ENCODE data around the gene PIBF1.

The PIBF1 gene

DNA sequence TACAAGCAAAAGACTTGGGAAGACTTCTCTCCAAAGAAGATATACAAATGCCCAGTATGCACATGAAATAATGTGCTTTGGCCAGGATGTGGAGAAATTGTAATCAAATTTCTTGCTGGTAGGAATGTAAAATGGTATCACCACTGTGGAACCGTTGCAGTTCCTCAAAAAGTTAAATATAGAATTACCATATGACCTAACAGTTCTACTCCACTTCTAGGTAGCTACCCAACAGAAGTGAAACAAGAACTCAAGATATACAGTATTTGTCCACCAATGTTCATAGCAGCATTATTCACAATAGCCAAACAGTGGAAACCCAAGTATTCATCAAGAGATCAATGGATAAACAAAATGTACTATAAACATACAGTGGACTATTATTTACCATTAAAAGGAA lies 181.8 kb downstream of the PIBF1 start:
- no peak overlapping the region for H2AFZ ChIP-seq (ENCODE audit: low read length, unreplicated experiment)
- H3K36me3 ChIP-seq (ENCODE audit: insufficient read depth, low read length): no peaks in the 10 kb centered on the region
- no peaks in the 10 kb centered on the region for H3K79me2 ChIP-seq (ENCODE audit: control insufficient read depth, insufficient read depth, low read length, unreplicated experiment)
- no peaks in the 10 kb centered on the region for H3K4me1 ChIP-seq (ENCODE audit: control insufficient read depth, insufficient read depth, low read length, unreplicated experiment)
- no peak overlapping the region for H3K4me3 ChIP-seq (ENCODE audit: low read depth, low read length)
- H3K27me3 ChIP-seq (ENCODE audit: insufficient read depth, low read length): no peaks in the 10 kb centered on the region
- no peak overlapping the region for H3K27ac ChIP-seq (ENCODE audit: low read depth, low read length)

- Histone ChIP-seq H3K4me1 (ENCODE audit: control insufficient read depth, insufficient read depth, low read length, unreplicated experiment) (no peaks in the 10 kb centered on the region), H3K27me3 (ENCODE audit: insufficient read depth, low read length) (no peaks in the 10 kb centered on the region), H3K79me2 (ENCODE audit: control insufficient read depth, insufficient read depth, low read length, unreplicated experiment) (no peaks in the 10 kb centered on the region), H2AFZ (ENCODE audit: low read length, unreplicated experiment) (no peak overlapping the region), H3K36me3 (ENCODE audit: insufficient read depth, low read length) (no peaks in the 10 kb centered on the region), H3K4me3 (ENCODE audit: low read depth, low read length) (no peak overlapping the region), H3K27ac (ENCODE audit: low read depth, low read length) (no peak overlapping the region)
Observed at GRCh38 chr13:72970301-72970880, 188.5 kb downstream of the PIBF1 start.

- Histone ChIP-seq H3K27ac (ENCODE audit: low read depth, low read length) (no peak overlapping the region), H3K27me3 (ENCODE audit: insufficient read depth, low read length) (no peaks in the 10 kb centered on the region), H3K4me1 (ENCODE audit: control insufficient read depth, insufficient read depth, low read length, unreplicated experiment) (no peaks in the 10 kb centered on the region), H3K4me3 (ENCODE audit: low read depth, low read length) (no peak overlapping the region), H3K79me2 (ENCODE audit: control insufficient read depth, insufficient read depth, low read length, unreplicated experiment) (no peaks in the 10 kb centered on the region), H3K36me3 (ENCODE audit: insufficient read depth, low read length) (no peaks in the 10 kb centered on the region), H2AFZ (ENCODE audit: low read length, unreplicated experiment) (no peak overlapping the region)
Observed at GRCh38 chr13:72970956-72971355, 189.0 kb downstream of the PIBF1 start.

GRCh38 chr13:72973234-72973633 lies 191.3 kb downstream of the PIBF1 start:
- Histone ChIP-seq H3K4me3 (ENCODE audit: low read depth, low read length) (no peak overlapping the region), H3K4me1 (ENCODE audit: control insufficient read depth, insufficient read depth, low read length, unreplicated experiment) (no peaks in the 10 kb centered on the region), H3K27me3 (ENCODE audit: insufficient read depth, low read length) (no peaks in the 10 kb centered on the region), H3K36me3 (ENCODE audit: insufficient read depth, low read length) (no peaks in the 10 kb centered on the region), H3K79me2 (ENCODE audit: control insufficient read depth, insufficient read depth, low read length, unreplicated experiment) (no peaks in the 10 kb centered on the region), H2AFZ (ENCODE audit: low read length, unreplicated experiment) (no peak overlapping the region), H3K27ac (ENCODE audit: low read depth, low read length) (no peak overlapping the region)

- H3K4me1 ChIP-seq (ENCODE audit: control insufficient read depth, insufficient read depth, low read length, unreplicated experiment): peaks cover 13% of the 10 kb centered on the region
Observed at GRCh38 chr13:72983085-72983768, 201.3 kb downstream of the PIBF1 start.

DNA sequence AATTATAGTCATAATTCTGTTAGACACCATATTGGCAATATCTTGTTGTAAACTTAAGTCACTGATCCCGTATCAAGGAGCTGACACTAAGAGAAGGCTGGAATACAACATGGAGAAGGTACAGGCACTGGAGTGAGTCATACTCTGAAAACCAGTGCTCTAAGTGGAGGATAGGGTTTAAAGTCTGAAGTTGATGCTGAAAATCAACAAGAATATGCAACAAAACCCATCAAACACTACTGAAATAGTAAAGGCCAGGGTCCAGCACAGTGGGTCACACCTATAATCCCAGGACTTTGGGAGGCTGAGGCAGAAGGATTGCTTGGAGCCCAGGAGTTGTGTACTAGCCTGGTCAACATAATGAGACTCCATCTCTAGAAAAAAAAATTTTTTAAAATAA lies 203.7 kb downstream of the PIBF1 start:
- no peak overlapping the region for H3K27ac ChIP-seq (ENCODE audit: low read depth, low read length)

More at GRCh38 chr13:72983085-72983768, 201.3 kb downstream of the PIBF1 start:
- peak overlapping the region; percentile 98 for H3K27ac ChIP-seq (ENCODE audit: low read depth, low read length)
- peak overlapping the region; percentile 53 for H3K4me3 ChIP-seq (ENCODE audit: low read depth, low read length)
- no peaks in the 10 kb centered on the region for H3K27me3 ChIP-seq (ENCODE audit: insufficient read depth, low read length)
- H3K36me3 ChIP-seq (ENCODE audit: insufficient read depth, low read length): no peaks in the 10 kb centered on the region
- no peaks in the 10 kb centered on the region for H3K79me2 ChIP-seq (ENCODE audit: control insufficient read depth, insufficient read depth, low read length, unreplicated experiment)
- peak overlapping the region; percentile 71 for H2AFZ ChIP-seq (ENCODE audit: low read length, unreplicated experiment)

DNA sequence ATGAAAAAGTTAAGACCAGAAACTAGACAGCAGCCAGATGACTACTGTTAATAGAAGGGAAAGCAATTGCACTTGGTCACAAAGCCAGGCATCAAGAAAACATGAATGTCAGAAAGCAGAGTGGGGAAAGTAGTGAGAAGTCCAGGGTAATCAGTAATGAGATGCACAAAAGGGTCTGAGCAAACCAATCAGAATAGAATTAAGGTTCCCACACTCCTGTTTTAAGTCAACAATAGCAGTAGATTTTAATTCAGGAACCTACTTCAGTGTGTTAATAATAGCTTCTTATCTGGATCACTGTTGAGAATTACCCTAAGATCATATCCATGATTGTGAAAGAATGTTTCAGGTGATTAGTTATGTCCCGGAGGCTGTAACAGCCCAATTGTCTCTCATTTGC lies 204.3 kb downstream of the PIBF1 start:
- peaks cover 13% of the 10 kb centered on the region for H3K4me1 ChIP-seq (ENCODE audit: control insufficient read depth, insufficient read depth, low read length, unreplicated experiment)
- H3K36me3 ChIP-seq (ENCODE audit: insufficient read depth, low read length): no peaks in the 10 kb centered on the region
- no peak overlapping the region for H2AFZ ChIP-seq (ENCODE audit: low read length, unreplicated experiment)
- H3K4me3 ChIP-seq (ENCODE audit: low read depth, low read length): no peak overlapping the region
- no peak overlapping the region for H3K27ac ChIP-seq (ENCODE audit: low read depth, low read length)
- no peaks in the 10 kb centered on the region for H3K27me3 ChIP-seq (ENCODE audit: insufficient read depth, low read length)
- H3K79me2 ChIP-seq (ENCODE audit: control insufficient read depth, insufficient read depth, low read length, unreplicated experiment): no peaks in the 10 kb centered on the region

More for the DNA sequence above, 203.7 kb downstream of the PIBF1 start:
- H3K27me3 ChIP-seq (ENCODE audit: insufficient read depth, low read length): no peaks in the 10 kb centered on the region
- H3K4me3 ChIP-seq (ENCODE audit: low read depth, low read length): no peak overlapping the region
- no peaks in the 10 kb centered on the region for H3K36me3 ChIP-seq (ENCODE audit: insufficient read depth, low read length)
- peaks cover 13% of the 10 kb centered on the region for H3K4me1 ChIP-seq (ENCODE audit: control insufficient read depth, insufficient read depth, low read length, unreplicated experiment)
- no peaks in the 10 kb centered on the region for H3K79me2 ChIP-seq (ENCODE audit: control insufficient read depth, insufficient read depth, low read length, unreplicated experiment)
- H2AFZ ChIP-seq (ENCODE audit: low read length, unreplicated experiment): no peak overlapping the region

DNA sequence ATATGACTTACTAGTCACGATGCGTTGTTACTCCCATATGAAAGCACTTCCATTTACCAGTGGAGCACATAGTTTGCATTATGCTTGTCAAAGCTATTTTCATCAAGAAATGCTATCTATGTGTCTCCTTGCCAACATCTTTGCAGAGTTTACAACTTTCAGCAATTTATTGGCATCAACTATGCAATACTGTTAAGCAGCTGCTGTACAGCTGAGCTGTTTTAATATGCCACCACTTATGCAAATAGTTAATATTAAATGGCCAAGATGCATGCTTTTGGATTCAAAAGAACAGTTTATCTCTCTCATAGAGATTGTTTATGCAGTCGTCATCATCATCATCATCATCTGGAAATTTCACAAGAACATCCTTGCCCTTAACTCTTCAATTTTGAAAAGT lies 209.0 kb downstream of the PIBF1 start:
- Histone ChIP-seq H3K36me3 (ENCODE audit: insufficient read depth, low read length) (no peaks in the 10 kb centered on the region), H3K4me3 (ENCODE audit: low read depth, low read length) (no peak overlapping the region), H3K27me3 (ENCODE audit: insufficient read depth, low read length) (no peaks in the 10 kb centered on the region), H3K4me1 (ENCODE audit: control insufficient read depth, insufficient read depth, low read length, unreplicated experiment) (no peaks in the 10 kb centered on the region), H2AFZ (ENCODE audit: low read length, unreplicated experiment) (no peak overlapping the region), H3K79me2 (ENCODE audit: control insufficient read depth, insufficient read depth, low read length, unreplicated experiment) (no peaks in the 10 kb centered on the region), H3K27ac (ENCODE audit: low read depth, low read length) (no peak overlapping the region)

- Histone ChIP-seq H3K36me3 (ENCODE audit: insufficient read depth, low read length) (no peaks in the 10 kb centered on the region), H3K79me2 (ENCODE audit: control insufficient read depth, insufficient read depth, low read length, unreplicated experiment) (no peaks in the 10 kb centered on the region), H2AFZ (ENCODE audit: low read length, unreplicated experiment) (no peak overlapping the region), H3K4me1 (ENCODE audit: control insufficient read depth, insufficient read depth, low read length, unreplicated experiment) (no peaks in the 10 kb centered on the region), H3K4me3 (ENCODE audit: low read depth, low read length) (no peak overlapping the region), H3K27ac (ENCODE audit: low read depth, low read length) (no peak overlapping the region), H3K27me3 (ENCODE audit: insufficient read depth, low read length) (no peaks in the 10 kb centered on the region)
Observed at GRCh38 chr13:72998012-72998411, 216.1 kb downstream of the PIBF1 start.

GRCh38 chr13:73000027-73000674 lies 218.2 kb downstream of the PIBF1 start:
- Histone ChIP-seq H3K79me2 (ENCODE audit: control insufficient read depth, insufficient read depth, low read length, unreplicated experiment) (no peaks in the 10 kb centered on the region), H3K36me3 (ENCODE audit: insufficient read depth, low read length) (no peaks in the 10 kb centered on the region), H3K27ac (ENCODE audit: low read depth, low read length) (no peak overlapping the region)

GRCh38 chr13:73001971-73002370 lies 220.0 kb downstream of the PIBF1 start:
- no peaks in the 10 kb centered on the region for H3K79me2 ChIP-seq (ENCODE audit: control insufficient read depth, insufficient read depth, low read length, unreplicated experiment)
- no peak overlapping the region for H3K4me3 ChIP-seq (ENCODE audit: low read depth, low read length)
- H3K27me3 ChIP-seq (ENCODE audit: insufficient read depth, low read length): no peaks in the 10 kb centered on the region
- H3K36me3 ChIP-seq (ENCODE audit: insufficient read depth, low read length): no peaks in the 10 kb centered on the region
- no peaks in the 10 kb centered on the region for H3K4me1 ChIP-seq (ENCODE audit: control insufficient read depth, insufficient read depth, low read length, unreplicated experiment)
- H2AFZ ChIP-seq (ENCODE audit: low read length, unreplicated experiment): no peak overlapping the region
- no peak overlapping the region for H3K27ac ChIP-seq (ENCODE audit: low read depth, low read length)

More at GRCh38 chr13:73000027-73000674, 218.2 kb downstream of the PIBF1 start:
- Histone ChIP-seq H2AFZ (ENCODE audit: low read length, unreplicated experiment) (no peak overlapping the region), H3K4me3 (ENCODE audit: low read depth, low read length) (no peak overlapping the region), H3K27me3 (ENCODE audit: insufficient read depth, low read length) (no peaks in the 10 kb centered on the region), H3K4me1 (ENCODE audit: control insufficient read depth, insufficient read depth, low read length, unreplicated experiment) (no peaks in the 10 kb centered on the region)

Measured in ACC112 (cell line).